Fibroblast of the conjunctiva (primary cell): ENCODE results near the gene LY6G6F.
A peak's percentile ranks its signal among the peaks of the same experiment; 100 is the strongest.
"Not testable (repeated sequence)": the region's sequence is repeated elsewhere in the genome, so short reads cannot be mapped to it uniquely, and the experiment has no call there.

Experiments
- DNase-seq: peaks from one replicate; pipeline ENCODE4 v3.0.0-alpha.2; 2010; ENCODE audit warnings: low read depth

The LY6G6F gene

DNA sequence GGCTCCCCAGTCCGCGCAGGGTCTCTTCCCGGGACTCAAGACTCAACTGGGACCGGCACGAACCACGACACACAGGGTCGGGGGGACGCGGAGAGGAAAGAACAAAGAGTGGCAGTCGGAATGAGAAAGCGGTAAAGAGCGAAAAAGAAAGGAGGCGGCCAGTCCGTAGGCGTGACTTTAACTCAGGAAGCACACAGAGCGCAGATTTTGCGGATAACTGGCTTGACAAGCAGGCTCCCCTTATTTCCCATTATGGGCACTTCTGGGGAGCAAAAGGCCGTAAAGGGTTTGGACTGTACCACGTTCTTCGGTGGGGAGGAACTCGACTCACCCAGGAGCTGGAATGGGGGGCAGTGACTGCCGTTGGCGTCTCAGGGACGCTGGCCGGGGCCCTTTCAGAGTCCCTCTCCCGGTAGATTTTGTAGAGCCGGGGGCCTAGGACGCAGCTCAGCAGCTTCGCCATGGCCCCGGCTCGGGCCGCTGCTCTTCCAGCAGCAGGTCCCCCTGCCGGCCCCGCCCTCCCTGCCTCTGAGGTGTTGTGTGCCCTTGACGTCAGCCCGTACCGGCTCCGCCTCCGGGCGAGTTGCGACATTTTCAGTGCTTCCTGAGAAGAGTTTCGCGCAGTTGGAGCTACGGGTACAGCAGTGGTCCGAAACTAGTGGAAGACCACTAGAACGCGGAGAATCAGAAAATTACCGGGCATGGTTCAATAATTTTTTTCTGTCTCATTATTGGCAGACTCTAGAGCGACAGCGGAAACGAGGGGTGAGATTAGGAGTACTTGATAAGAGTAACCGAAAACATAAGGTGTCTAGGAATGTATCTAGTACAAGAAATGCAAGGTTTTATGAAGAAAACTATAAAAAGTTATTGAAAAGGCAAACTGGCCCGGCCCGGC is 3.6 kb upstream of the LY6G6F start, which contains the start of gene ABHD16A:
ABHD16A (minus strand) TSS at position 506 of the 898 bp plus-strand sequence; CDS start at position 463, 43 bp downstream.
- peak; percentile 97 for DNase-seq

DNA sequence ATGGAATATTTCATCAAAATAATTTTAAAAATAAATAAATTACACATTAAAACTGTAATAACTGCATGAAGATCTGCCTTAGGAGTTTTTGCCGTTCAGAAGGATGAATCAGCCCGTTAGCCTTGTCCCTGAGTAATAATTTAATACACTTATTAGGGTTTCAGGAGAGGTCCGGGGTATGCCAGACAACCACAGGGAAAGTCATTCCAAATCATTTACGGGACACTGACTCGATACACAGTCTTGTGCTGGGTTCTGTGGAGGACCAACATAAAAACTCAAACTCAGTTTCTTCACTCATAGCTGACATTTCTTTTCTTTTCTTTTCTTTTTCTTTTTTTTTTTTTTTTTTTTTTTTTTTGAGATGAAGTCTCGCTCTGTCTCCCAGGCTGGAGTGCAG is 735 bp upstream of the LY6G6F start:
- DNase-seq: no peak

DNA sequence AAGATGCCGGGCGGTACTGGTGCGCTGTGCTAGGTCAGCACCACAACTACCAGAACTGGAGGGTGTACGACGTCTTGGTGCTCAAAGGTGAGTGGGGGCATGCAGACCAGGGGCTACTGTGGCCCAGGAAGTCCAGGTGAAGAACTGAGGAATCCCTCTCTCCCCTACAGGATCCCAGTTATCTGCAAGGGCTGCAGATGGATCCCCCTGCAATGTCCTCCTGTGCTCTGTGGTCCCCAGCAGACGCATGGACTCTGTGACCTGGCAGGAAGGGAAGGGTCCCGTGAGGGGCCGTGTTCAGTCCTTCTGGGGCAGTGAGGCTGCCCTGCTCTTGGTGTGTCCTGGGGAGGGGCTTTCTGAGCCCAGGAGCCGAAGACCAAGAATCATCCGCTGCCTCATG is 1.0 kb downstream of the LY6G6F start:
- no peak for DNase-seq

DNA sequence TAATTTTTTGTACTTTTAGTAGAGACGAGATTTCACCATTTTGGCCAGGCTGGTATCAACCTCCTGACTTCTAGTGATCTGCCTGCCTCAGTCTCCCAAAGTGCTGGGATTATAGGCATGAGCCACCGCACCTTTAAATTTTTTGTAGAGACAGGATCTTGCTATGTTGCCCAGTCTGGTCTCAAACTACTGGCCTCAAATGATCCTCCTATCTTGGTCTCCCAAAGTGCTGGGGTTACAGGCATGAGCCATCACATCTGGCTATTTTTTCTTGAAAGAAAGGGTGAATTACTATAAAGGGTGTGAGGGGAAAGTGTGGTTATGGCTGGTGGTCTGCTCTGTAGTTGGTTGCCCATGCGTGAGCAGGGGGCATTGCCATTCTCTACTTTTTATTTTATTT is 1.6 kb downstream of the LY6G6F start:
- no peak for DNase-seq

DNA sequence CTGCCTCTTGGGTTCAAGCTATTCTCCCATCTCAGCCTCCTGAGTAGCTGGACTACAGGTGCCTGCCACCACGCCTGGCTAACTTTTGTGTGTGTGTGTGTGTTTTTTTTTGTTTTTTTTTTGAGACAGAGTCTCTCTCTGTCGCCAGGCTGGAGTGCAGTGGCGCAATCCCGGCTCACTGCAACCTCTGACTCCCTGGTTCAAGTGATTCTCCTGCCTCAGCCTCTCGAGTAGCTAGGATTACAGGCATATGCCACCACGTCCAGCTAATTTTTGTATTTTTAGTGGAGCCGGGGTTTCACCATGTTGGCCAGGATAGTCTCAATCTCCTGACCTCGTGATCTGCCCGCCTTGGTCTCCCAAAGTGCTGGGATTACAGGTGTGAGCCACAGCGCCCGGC is 2.5 kb downstream of the LY6G6F start:
- DNase-seq: not testable (repeated sequence)

DNA sequence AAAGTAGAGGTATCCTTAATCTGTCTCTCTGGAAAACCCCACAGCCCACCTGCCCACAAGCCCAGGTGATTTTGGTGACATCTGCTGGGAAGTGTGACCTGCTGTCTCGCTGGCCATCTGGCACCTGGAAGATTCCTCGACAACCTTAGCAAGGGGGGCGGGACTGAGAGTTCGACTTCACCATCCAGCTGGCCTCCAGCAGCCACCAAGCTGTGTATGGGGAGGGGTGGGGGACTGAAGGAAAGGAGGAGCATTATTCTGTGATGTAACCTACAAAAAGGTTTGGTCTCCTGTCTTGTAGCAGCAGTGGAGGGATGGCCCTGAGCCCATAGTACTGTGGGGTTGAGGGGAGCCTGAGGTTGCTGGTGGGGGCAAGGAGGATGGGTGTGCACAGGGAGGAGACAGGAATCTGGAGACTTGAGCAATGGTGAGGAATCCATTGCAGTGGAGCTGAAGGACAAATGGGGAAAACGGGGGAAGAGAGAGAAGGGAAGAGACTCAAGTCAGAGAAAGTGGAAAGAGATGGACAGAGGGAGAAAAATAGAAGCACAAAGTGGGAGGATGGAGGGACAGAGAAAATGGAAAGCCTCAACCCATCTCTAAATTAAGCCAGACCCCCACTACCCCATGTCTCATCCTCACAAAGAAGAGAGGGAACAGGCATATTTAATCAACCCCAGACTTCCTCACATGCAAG is 4.0 kb downstream of the LY6G6F start:
- DNase-seq: no peak

DNA sequence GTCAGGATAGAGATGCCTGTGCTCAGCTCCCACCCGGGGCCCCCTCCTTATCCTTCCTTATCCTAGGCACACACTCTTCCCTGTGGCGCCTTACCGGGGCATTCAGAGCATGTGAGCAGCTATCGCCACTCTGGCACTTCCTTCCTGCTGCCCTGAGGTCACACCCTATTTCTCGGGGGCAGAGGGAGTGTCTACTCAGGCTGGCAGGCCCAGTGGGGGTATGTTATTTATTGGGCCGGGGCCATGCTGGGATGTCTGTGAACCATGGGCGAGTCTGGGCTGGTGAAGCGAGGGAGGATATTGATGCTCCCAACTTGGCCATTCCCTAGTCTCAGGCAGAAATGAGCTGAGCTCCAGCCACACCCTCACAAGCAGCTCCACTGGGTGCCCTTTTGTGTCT is 4.6 kb downstream of the LY6G6F start:
- DNase-seq: no peak

DNA sequence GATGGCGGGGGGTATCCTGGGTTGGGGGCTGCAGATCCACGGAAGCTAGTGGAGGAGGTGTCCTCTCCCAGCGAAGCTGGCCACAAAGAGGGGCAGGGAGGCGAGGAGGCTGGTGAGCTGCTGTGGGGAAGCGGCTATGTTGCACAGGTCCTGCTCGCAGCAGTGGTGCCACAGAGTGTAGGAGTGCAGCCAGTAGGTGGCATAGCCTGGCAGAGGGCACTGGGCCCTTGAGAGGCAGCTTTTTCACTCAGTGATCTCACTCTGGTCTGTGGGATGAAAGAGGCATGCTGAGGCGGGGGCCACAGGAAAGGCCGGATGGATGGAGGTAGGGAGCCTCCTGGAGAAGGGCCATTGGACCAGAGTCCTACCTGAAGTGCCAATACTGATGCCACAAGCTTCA is 5.6 kb downstream of the LY6G6F start:
- DNase-seq: no peak

DNA sequence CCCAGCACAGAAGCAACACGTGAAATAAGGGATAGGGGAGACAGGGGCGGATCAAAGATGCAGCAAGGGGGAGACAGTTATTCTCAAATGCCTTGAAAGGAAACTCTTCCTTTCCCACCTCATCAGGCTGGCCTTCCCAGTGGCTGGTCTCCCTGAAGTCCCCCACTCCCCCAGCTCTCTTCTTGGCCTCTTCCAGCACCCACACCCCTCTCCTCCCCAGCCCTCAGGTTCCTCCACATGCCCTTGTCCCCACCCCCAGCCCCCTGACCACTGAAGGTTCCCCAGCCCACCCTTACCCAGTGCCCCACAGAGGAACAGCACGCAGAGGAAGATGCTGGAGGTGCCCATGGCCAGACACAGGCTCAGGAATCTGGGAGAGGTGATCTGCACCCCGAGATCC is 6.8 kb downstream of the LY6G6F start:
- DNase-seq: no peak

DNA sequence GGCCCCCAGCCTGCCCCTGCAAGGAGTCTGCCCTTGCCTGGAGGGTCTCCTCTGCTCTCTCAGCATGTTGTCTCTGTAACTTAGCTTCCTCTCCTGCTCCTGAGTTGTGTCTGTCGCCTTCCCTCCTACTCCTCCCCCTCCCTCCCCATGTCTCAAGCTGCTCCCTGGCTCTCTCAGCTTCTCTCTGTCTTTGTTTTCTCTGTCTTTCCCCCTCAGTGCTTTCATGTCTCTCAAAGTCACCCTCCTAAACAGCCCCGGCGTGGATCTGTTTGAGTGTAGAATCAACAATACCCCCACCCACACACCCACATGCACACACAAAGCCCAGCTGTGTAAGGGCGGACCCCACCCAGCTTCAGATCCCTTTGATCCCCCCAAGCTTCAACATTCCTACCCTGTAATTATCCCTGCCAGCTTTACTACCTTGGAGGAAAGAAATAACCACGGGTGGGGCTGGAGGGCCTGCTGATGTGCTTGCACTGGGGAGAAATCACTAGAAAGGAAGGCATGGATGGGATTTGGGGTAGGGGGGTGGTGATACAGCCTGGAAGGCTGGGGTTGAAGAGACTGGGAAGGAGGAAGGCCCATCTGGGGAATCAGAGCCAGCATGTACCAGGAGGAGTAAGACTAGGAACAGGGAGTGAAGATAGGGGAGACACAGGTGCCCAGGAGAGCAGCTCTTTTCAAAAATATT is 7.5 kb downstream of the LY6G6F start:
- DNase-seq: no peak

DNA sequence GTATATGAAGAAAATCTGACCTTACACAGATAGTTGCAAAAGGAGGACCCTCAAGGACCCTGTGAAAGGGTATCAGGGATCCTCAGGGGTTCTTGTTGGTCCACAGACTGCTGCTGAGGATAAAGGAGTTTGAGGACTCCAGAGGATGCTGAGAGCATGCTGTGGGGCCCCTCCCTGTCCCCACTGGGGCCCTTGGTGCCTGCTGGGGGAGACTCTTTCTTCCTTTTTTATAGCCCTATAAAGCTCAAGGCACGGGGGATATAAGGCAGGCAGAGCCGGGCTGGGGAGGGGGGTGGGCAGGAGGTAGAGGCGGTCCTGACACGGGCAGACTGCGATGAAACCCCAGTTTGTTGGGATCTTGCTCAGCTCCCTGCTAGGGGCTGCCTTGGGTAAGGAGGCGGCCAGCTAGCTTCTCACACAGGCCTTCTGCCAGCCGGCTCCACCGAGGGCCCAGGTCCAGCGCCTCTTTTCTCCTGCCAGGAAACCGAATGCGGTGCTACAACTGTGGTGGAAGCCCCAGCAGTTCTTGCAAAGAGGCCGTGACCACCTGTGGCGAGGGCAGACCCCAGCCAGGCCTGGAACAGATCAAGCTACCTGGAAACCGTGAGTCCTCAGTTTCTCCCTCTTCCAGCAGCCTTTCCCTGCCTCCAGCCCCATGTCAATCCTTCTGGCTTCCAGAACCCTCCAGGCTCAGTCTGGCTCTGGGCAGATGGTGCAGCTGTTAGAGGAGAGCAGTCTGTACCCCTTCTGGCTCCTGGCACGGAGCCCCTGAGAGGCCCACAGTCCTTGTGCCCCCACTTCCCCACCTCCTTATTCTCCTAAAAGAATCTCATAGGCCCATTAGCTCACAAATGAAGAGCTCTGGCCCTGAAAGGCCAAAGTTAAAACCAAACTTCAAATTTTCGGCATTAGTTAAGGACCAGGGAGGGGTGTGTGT is 8.6 kb downstream of the LY6G6F start, which contains the start of gene LY6G6D:
LY6G6D (plus strand) TSS at position 327 of the 937 bp plus-strand sequence; CDS start at position 335, 8 bp downstream.
- DNase-seq: no peak

DNA sequence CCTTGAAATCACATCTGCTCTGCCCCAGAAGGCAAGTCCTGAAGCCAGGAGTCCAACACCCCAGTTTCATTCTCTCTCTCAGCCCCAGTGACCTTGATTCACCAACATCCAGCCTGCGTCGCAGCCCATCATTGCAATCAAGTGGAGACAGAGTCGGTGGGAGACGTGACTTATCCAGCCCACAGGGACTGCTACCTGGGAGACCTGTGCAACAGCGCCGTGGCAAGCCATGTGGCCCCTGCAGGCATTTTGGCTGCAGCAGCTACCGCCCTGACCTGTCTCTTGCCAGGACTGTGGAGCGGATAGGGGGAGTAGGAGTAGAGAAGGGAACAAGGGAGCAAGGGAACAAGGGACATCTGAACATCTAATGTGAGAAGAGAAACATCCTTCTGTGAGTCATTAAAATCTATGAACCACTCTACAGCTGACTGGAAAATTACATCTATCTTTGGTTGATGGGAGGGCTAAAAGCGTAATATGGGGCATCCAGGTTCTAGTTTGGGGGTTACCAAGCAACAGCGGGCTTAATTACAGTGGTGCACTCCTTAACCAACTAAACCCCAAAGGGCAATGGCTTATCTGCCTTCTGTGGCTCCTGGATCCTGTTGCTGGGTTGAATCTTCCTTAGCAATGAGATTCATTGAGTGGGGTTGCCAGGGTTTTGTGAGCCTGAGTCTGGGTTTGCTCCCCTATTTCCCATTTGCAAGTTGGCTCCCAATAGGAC is 11.0 kb downstream of the LY6G6F start:
- DNase-seq: no peak

DNA sequence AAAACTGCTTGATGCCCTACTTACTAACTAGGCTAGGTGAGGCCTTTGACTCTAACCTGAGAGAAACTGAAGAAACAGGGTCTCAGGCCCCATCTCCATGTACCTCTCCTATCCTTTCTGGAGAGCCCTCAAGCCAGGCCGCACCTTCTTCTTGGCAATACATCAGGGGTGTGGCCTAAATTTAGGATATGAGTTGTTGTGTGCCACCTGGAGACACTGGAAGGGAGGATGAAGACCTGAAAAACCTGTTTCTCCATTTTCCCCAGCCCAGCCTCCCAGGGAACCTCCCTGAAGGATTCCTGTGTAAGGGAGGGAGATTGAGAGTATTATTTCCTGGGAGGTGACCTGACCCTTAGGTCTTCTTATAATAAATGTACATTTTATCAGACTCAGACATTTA is 11.6 kb downstream of the LY6G6F start:
- DNase-seq: no peak

DNA sequence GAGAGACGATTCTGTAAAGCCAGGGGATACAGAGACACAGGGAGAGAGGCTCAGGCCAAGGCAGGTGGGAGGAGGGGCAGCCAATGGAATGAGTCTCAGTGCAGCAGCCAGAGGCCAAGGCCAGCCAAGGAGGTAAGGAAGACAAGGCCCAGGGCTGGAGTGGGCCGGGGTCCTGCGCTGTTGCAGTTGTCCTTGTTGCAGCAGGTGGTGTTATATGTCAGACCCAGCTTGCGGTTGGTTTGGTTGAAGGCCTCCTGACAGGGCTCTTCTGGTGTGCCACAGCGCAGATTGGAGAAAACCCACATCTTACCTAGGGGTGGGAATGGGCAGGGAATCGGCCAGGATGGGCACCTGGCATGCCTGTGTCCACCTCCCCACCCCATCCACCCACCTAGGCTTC is 12.3 kb downstream of the LY6G6F start:
- no peak for DNase-seq

DNA sequence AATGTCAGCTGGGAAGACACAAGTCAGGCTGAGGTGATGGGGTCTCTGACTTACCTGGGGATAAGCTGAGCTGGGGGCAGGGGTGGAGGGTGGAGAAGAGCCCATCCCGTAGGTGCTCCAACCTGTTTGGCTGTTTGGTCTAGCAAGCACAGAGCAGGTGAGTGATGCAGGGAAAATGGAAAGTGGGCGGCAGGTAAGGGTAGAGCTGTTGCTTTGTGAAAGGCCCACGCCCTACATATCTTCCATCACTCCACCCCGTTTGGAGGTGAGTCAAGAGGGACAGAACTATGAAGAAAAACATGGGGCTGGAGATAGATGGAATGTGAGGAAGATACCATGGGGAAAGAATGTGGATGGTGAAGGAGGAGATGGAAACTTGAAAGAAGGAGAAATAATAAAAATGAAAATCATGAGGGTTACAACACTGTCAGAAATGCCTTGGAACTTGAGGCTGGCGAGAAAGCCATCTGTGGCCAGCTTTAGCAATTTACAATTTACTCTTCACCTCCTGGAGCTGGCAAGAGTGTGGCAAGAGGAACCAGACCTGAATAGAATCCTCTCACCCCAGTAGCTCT is 13.6 kb downstream of the LY6G6F start:
- DNase-seq: no peak

DNA sequence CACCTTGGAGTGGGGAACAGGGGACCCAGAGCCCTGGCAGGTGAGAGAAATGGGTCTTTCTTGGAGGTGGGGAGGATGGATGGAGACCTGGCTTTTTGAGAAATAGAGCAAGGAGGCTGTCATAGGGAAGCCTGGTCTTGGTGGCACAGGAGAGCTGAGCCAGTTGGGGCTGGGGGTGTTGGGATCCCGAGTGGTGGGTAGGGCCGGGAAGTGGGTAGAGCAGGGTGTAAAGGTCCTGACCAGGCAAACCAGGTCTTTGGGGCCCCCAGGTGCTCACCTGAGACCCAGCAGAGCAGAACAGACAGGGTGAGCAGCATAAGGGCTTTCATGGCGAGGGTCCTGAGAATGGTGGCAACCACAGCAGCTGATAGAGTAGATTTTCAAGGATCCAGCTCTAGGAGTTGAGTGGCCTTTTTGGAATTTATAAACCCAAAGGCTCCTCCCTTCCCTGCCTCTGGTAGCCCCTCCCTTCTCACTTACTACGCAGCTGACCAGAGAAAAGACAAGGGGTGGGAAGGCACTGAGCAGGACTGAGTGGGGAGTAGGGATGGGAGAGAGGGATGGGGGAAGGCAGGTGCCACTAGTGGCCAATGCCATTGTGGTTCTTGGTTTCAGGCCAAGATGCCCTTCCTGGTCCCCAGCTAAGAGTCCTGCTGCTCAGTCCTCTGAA is 14.8 kb downstream of the LY6G6F start, which contains the start of gene LY6G6C:
LY6G6C (minus strand) TSS at position 396 of the 670 bp plus-strand sequence; CDS start at position 329, 67 bp downstream.
- DNase-seq: no peak

DNA sequence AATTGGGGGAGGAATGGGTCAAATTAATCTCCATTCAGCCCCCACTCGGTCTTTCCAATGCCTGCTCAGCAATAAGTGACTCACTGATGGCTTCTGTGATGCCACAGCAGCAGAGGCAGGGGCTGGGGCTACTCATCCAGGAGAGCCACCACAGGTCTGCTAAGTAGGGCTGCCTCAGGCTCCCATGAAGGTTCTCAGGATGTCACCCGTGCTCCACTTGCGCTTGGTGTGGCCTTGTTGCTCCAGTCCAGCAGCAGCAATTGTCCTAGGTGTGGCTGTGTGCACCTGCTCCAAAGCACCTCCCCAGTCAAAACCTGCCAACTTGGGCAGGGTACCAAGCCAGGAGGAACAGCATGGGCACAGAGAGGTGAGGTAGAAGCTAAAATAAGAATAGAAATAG is 15.5 kb downstream of the LY6G6F start:
- DNase-seq: no peak

DNA sequence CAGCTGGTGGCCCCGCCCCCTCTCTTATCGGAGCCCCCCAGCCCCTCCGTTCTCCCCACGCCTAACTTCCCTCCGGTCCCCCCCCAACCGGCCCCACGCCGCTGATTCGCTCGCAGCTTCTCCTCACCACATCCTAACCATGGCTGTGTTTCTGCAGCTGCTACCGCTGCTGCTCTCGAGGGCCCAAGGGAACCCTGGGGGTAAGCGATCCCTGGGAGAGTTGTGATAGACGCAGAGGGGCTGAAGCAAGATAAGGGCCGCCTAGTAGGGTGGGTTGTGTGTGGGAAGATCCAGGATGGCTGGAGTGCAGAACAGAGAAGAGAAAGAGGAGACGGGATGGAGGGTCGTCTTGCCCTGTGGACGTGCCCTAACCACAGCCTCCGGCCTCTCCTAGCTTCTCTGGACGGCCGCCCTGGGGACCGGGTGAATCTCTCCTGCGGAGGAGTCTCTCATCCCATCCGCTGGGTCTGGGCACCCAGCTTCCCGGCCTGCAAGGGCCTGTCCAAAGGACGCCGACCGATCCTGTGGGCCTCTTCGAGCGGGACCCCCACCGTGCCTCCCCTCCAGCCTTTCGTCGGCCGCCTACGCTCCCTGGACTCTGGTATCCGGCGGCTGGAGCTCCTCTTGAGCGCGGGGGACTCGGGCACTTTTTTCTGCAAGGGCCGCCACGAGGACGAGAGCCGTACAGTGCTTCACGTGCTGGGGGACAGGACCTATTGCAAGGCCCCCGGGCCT is 16.7 kb downstream of the LY6G6F start, which contains the start of gene MPIG6B:
MPIG6B (plus strand) TSS at position 129 of the 735 bp plus-strand sequence; CDS start at position 140, 11 bp downstream.
- DNase-seq: no peak
